ENCODE measurements around the gene PIBF1. TPM values are rescaled to one million over a fixed set of nuclear protein-coding genes. Genes with fewer than 3 reads are reported as not detected.
"Not testable (repeated sequence)": the region's sequence is repeated elsewhere in the genome, so short reads cannot be mapped to it uniquely, and the experiment has no call there.

The PIBF1 gene
- total RNA-seq, 2 experiments from 2014 or later = 25.5 to 28.6 TPM

DNA sequence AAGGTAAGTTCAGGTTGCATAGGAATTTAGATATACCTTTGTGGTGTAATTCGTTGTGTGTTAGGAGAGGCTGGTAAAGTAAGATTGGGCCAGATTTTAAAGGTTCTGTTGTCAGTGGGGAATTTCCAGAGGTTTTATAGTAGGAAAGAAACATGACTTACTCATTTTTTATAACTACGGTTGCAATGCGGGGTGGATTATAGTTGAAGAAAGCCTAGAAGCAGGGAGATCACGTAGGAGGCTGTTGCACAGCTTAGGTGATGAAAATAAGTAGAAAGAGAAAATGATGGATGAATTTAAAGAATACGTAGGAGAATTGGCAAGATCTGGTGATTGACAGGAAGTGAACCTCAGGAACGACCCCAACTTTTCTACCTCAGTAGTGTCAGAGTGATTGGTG is 61.1 kb downstream of the PIBF1 start:
- H3K36me3 Mint-ChIP-seq = peaks cover 33% of the 10 kb centered on the region
- ATAC-seq (ENCODE audit: low read depth) (no peak), DNase-seq (no peak)
- H3K27me3 Mint-ChIP-seq = no peaks in the 10 kb centered on the region
- H3K27ac Mint-ChIP-seq = no peak overlapping the region
- H3K4me3 Mint-ChIP-seq = no peak overlapping the region
- peaks cover 2% of the 10 kb centered on the region for H3K9me3 Mint-ChIP-seq
- POLR2A ChIA-PET = interaction anchor here (0.6 kb wide), 1 partner anchor 290 kb away, joined by 4 read pairs; no protein-coding TSS in a partner anchor
- peaks cover 2% of the 10 kb centered on the region for H3K4me1 Mint-ChIP-seq

DNA sequence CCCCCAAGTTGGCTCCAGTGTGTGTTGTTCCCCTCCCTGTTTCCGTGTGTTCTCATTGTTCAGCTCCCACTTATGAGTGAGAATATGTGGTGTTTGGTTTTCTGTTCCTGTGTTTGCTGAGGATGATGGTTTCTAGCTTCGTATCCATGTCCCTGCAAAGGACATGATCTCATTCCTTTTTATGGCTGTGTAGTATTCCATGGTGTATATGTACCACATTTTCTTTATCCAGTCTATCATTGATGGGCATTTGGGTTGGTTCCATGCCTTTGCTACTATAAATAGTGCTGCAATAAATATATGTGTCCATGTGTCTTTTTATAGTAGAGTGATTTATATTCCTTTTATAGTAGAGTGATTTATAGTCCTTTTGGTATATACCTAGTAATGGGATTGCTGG is 63.2 kb downstream of the PIBF1 start:
- H3K4me1 Mint-ChIP-seq; DNase-seq; ATAC-seq (ENCODE audit: low read depth); POLR2A ChIA-PET; H3K4me3 Mint-ChIP-seq; H3K9me3 Mint-ChIP-seq; H3K27me3 Mint-ChIP-seq; H3K27ac Mint-ChIP-seq: not testable (repeated sequence)
- peaks cover 32% of the 10 kb centered on the region for H3K36me3 Mint-ChIP-seq

DNA sequence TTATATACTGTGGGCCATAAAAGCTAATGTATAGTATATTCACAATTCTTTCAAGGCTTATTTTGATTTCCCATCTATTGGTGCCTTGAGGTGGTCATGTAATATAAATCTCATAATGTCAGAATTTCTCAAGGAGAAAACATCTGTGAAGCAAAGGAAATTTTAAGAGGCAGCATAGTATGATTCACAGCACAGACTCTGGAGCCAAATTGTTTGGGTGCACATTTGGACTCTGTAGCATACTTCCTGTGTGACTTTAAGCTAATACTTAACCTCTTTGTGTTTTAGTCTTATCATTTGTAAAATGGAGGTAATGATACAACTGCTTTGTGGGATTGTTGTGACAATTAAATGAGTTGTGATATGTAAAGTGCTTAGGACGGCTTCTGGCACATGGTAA is 67.6 kb downstream of the PIBF1 start:
- H3K9me3 Mint-ChIP-seq = peaks cover 2% of the 10 kb centered on the region
- no peak overlapping the region for H3K27ac Mint-ChIP-seq
- ATAC-seq (ENCODE audit: low read depth) = no peak
- peaks cover 4% of the 10 kb centered on the region for H3K4me1 Mint-ChIP-seq
- no peaks in the 10 kb centered on the region for H3K27me3 Mint-ChIP-seq
- POLR2A ChIA-PET = no interaction called here
- no peak for DNase-seq
- peaks cover 36% of the 10 kb centered on the region for H3K36me3 Mint-ChIP-seq
- no peak overlapping the region for H3K4me3 Mint-ChIP-seq

DNA sequence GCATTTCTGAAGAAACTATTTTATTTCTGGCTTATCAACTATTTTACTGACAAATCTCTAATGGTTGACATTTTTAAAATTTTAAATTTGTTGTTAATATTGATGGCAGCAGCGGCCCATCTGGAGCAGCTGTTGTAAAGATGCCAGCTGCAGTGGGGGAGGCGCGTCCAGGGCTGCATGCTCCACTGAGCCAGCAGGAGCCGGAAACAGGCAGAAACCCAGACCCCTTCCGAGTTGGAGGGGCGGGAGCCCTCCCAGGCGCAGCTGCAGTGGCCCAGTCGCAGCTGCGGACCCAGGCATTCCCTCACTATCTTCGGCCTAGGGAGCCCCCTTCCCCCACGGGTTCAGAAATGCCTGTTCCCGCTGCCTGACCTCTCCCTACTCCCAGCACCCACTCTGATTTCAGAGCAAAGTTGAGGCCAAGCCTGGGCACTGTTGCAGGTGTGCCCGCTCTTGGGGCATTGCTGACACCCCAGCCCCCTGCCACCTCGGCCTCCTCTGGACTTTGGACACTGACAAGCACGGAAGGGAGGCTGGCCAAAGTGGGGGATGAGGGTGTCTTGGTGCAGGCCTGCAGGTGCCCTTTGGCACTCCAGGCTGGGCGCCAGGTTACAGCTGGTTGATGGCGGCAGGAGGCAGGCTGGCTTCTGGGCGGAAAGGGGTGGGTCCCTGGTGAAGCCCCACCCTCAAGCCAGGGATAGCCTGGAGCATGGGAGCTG is 69.2 kb downstream of the PIBF1 start:
- H3K4me3 Mint-ChIP-seq = no peak overlapping the region
- DNase-seq (no peak), ATAC-seq (ENCODE audit: low read depth) (no peak)
- peaks cover 4% of the 10 kb centered on the region for H3K4me1 Mint-ChIP-seq
- H3K27me3 Mint-ChIP-seq = no peaks in the 10 kb centered on the region
- POLR2A ChIA-PET = no interaction called here
- H3K9me3 Mint-ChIP-seq = no peaks in the 10 kb centered on the region
- H3K36me3 Mint-ChIP-seq = peaks cover 26% of the 10 kb centered on the region
- no peak overlapping the region for H3K27ac Mint-ChIP-seq

GRCh38 chr13:72851678-72852014 is 69.7 kb downstream of the PIBF1 start:
- H3K36me3 Mint-ChIP-seq = peaks cover 22% of the 10 kb centered on the region
- H3K4me3 Mint-ChIP-seq = no peak overlapping the region
- no peaks in the 10 kb centered on the region for H3K27me3 Mint-ChIP-seq
- H3K9me3 Mint-ChIP-seq = no peaks in the 10 kb centered on the region
- H3K27ac Mint-ChIP-seq = peak overlapping the region; percentile 30
- POLR2A ChIA-PET = no interaction called here
- DNase-seq (no peak), ATAC-seq (ENCODE audit: low read depth) (no peak)
- H3K4me1 Mint-ChIP-seq = peaks cover 4% of the 10 kb centered on the region

GRCh38 chr13:72852207-72852606 is 70.3 kb downstream of the PIBF1 start:
- DNase-seq (peak; percentile 19), ATAC-seq (ENCODE audit: low read depth) (no peak)
- Mint-ChIP-seq H3K4me3 (no peak overlapping the region), H3K4me1 (peaks cover 4% of the 10 kb centered on the region), H3K27me3 (no peaks in the 10 kb centered on the region), H3K27ac (no peak overlapping the region), H3K9me3 (no peaks in the 10 kb centered on the region), H3K36me3 (peaks cover 20% of the 10 kb centered on the region)
- POLR2A ChIA-PET = no interaction called here

DNA sequence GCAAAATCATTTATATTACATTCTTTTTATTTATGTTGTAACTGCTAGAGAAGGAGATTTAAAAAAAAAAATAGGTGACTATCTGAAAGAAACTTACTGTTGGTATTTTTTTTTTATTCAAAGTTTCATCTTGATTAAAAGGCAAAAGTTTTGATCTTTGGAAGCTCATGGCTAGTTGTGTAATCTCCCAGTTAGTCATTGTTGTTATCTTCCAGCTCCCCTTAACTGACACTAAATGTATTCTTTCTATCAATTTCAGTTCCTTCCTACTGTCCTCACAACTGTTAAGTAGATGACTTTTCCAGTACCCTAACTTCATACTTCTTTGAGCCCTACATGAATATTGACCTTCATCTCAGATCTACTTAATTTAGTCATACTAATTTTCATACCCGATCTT is 71.1 kb downstream of the PIBF1 start:
- H3K4me3 Mint-ChIP-seq = no peak overlapping the region
- no peak overlapping the region for H3K27ac Mint-ChIP-seq
- H3K27me3 Mint-ChIP-seq = no peaks in the 10 kb centered on the region
- no peaks in the 10 kb centered on the region for H3K9me3 Mint-ChIP-seq
- POLR2A ChIA-PET = no interaction called here
- ATAC-seq (ENCODE audit: low read depth) (no peak), DNase-seq (no peak)
- peaks cover 4% of the 10 kb centered on the region for H3K4me1 Mint-ChIP-seq
- peaks cover 18% of the 10 kb centered on the region for H3K36me3 Mint-ChIP-seq

- POLR2A ChIA-PET = no interaction called here
- Mint-ChIP-seq H3K27me3 (no peaks in the 10 kb centered on the region), H3K4me3 (no peak overlapping the region), H3K36me3 (peaks cover 34% of the 10 kb centered on the region), H3K27ac (no peak overlapping the region), H3K4me1 (no peaks in the 10 kb centered on the region), H3K9me3 (peaks cover 2% of the 10 kb centered on the region)
- DNase-seq (no peak), ATAC-seq (ENCODE audit: low read depth) (no peak)
These were observed 82.4 kb downstream of the PIBF1 start for GRCh38 chr13:72864142-72865011.

- Mint-ChIP-seq H3K27ac (no peak overlapping the region), H3K4me1 (no peaks in the 10 kb centered on the region), H3K9me3 (peaks cover 2% of the 10 kb centered on the region), H3K27me3 (no peaks in the 10 kb centered on the region), H3K4me3 (no peak overlapping the region), H3K36me3 (peaks cover 35% of the 10 kb centered on the region)
- ATAC-seq (ENCODE audit: low read depth) (no peak), DNase-seq (no peak)
- POLR2A ChIA-PET = interaction anchor here (0.7 kb wide), 1 partner anchor 37 kb away, joined by 3 read pairs; no protein-coding TSS in a partner anchor
These were observed 86.3 kb downstream of the PIBF1 start for GRCh38 chr13:72868229-72868628.

DNA sequence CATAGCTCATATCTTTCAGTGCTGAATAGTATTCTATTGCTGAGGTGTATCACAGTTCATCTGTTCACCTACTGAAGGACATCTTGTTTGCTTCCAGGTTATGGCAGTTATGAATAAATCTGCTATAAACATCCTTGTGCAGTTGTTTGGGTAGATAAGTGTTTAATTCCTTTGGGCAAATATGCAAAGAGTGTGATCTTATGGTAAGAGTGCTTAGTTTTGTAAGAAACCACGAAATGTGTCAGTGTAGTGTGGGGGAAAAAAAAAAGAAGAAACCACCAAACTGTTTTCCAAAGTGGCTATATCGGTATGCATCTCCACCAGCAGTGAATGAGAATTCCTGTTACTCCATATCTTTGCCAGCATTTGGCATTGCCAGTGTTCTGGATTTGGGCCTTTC is 93.3 kb downstream of the PIBF1 start:
- Mint-ChIP-seq H3K4me3 (no peak overlapping the region), H3K27me3 (no peaks in the 10 kb centered on the region), H3K9me3 (peaks cover 8% of the 10 kb centered on the region), H3K4me1 (peaks cover 9% of the 10 kb centered on the region), H3K36me3 (peaks cover 48% of the 10 kb centered on the region), H3K27ac (peak overlapping the region; percentile 35)
- POLR2A ChIA-PET = no interaction called here
- no peak for ATAC-seq (ENCODE audit: low read depth)
- DNase-seq = no peak

- Mint-ChIP-seq H3K27ac (no peak overlapping the region), H3K36me3 (peaks cover 26% of the 10 kb centered on the region), H3K9me3 (peaks cover 6% of the 10 kb centered on the region), H3K4me1 (no peaks in the 10 kb centered on the region), H3K4me3 (no peak overlapping the region), H3K27me3 (no peaks in the 10 kb centered on the region)
- no peak for ATAC-seq (ENCODE audit: low read depth)
- POLR2A ChIA-PET = no interaction called here
- DNase-seq = no peak
These were observed 102.2 kb downstream of the PIBF1 start for GRCh38 chr13:72884101-72884500.

GRCh38 chr13:72886272-72887067 is 104.5 kb downstream of the PIBF1 start:
- no peak for DNase-seq
- Mint-ChIP-seq H3K27ac (no peak overlapping the region), H3K9me3 (peaks cover 3% of the 10 kb centered on the region), H3K4me1 (no peaks in the 10 kb centered on the region), H3K36me3 (peaks cover 18% of the 10 kb centered on the region), H3K27me3 (no peaks in the 10 kb centered on the region), H3K4me3 (no peak overlapping the region)
- ATAC-seq (ENCODE audit: low read depth) = no peak
- POLR2A ChIA-PET = no interaction called here

- no peaks in the 10 kb centered on the region for H3K4me1 Mint-ChIP-seq
- H3K27ac Mint-ChIP-seq = no peak overlapping the region
- ATAC-seq (ENCODE audit: low read depth) (no peak), DNase-seq (no peak)
- POLR2A ChIA-PET = no interaction called here
- peaks cover 6% of the 10 kb centered on the region for H3K36me3 Mint-ChIP-seq
- no peaks in the 10 kb centered on the region for H3K27me3 Mint-ChIP-seq
- H3K4me3 Mint-ChIP-seq = no peak overlapping the region
- H3K9me3 Mint-ChIP-seq = no peaks in the 10 kb centered on the region
These were observed 107.6 kb downstream of the PIBF1 start for GRCh38 chr13:72889495-72889894.
